K562 treated with DMSO at 1 percent for 24 hours (cell line): ENCODE results near the gene AHDC1. TPM values are rescaled to one million over a fixed set of nuclear protein-coding genes. Genes with fewer than 3 reads are reported as not detected.

Experiments
- total RNA-seq: library from RNA; unstranded; fragments of 300-600 nt; gene quantifications from 2 replicates; pipeline ENCODE4 v1.2.3, GENCODE V29; 2022; ENCODE audit warnings: low read depth; ENCODE audit not compliant: insufficient read depth

AHDC1 gene, protein sequence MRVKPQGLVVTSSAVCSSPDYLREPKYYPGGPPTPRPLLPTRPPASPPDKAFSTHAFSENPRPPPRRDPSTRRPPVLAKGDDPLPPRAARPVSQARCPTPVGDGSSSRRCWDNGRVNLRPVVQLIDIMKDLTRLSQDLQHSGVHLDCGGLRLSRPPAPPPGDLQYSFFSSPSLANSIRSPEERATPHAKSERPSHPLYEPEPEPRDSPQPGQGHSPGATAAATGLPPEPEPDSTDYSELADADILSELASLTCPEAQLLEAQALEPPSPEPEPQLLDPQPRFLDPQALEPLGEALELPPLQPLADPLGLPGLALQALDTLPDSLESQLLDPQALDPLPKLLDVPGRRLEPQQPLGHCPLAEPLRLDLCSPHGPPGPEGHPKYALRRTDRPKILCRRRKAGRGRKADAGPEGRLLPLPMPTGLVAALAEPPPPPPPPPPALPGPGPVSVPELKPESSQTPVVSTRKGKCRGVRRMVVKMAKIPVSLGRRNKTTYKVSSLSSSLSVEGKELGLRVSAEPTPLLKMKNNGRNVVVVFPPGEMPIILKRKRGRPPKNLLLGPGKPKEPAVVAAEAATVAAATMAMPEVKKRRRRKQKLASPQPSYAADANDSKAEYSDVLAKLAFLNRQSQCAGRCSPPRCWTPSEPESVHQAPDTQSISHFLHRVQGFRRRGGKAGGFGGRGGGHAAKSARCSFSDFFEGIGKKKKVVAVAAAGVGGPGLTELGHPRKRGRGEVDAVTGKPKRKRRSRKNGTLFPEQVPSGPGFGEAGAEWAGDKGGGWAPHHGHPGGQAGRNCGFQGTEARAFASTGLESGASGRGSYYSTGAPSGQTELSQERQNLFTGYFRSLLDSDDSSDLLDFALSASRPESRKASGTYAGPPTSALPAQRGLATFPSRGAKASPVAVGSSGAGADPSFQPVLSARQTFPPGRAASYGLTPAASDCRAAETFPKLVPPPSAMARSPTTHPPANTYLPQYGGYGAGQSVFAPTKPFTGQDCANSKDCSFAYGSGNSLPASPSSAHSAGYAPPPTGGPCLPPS (N-terminal part only)
- total RNA-seq, result 32.6 and 34.0 TPM in 2 replicates

DNA sequence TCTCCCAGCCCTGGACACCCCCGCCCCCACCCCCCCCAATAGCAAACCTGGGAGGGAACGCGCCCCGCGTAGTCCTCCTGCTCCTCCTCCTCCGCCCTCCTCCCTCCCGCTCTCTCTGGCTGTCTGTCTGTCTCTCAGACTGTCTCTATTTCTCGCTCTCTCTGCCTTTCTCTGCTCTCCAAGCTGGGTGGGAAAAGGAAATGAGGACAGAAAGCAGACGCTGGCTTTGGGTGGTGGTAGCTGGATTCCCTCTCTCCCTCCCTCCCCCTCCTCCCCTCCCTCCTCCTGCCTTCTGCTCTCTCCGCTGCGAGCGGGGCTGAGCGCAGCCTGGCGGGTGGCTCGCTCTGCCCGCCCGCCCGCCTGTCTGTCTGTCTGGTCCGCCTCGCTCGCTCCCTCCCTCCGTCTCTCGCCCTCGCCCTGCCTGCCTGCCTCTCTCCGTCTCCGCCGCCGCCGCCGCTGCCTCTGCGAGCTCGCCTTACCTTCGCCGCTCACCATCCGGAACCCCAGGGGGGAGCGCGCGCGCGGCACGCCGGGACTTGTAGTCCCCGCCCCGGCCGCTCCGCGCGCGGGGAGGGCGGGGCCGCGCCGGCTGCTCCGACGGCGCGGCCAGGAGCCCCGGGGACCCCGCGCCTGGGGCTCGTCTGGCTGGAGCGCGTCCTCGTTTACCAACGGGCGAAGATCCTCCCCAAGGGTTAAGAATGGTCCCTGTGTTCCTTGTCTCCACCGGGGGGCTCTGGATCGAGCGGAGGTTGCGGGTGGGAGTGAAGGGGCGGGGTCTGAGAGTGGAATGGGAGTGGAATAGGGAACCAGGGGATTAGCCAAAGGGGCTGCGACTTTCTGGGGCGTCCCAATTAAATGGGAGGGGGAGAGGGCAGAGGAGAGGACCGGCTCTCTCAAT lies at the start of gene AHDC1:
Gene AHDC1 (minus strand): TSS at position 464 of the 898 bp plus-strand sequence. CDS start 52,029 bp downstream, outside the sequence.

GRCh38 chr1:27634985-27635367 lies 31.0 kb upstream of the AHDC1 start, which contains the start of gene FGR:
Gene FGR, minus strand, starts transcription at chr1:27635185. Its CDS starts 11,269 bp downstream, at chr1:27623916.

GRCh38 chr1:27489973-27490741 lies 113.8 kb downstream of the AHDC1 start, which contains the start of gene WASF2:
Gene WASF2, minus strand, starts transcription at chr1:27490167. Its CDS starts 61,277 bp downstream, at chr1:27428890.

Other genes with a start within 250 kb of the AHDC1 start
- 19.3 and 22.8 TPM in 2 replicates for gene MAP3K6, start 237.2 kb downstream of the AHDC1 start, total RNA-seq
- not detected in 2 replicates for gene FCN3, start 229.3 kb downstream of the AHDC1 start, total RNA-seq
- gene CD164L2, start 220.8 kb downstream of the AHDC1 start, total RNA-seq, result 0.96 and 2.4 TPM in 2 replicates
- gene GPR3, start 211.5 kb downstream of the AHDC1 start, total RNA-seq, result 6.8 and 9.2 TPM in 2 replicates
- gene WASF2, start 114.0 kb downstream of the AHDC1 start, total RNA-seq, result 79.7 and 83.0 TPM in 2 replicates
- gene FGR, start 31.0 kb upstream of the AHDC1 start, total RNA-seq, result not detected in 2 replicates
- gene IFI6, start 68.0 kb upstream of the AHDC1 start, total RNA-seq, result 70.6 and 84.1 TPM in 2 replicates
- gene FAM76A, start 121.8 kb upstream of the AHDC1 start, total RNA-seq, result 8.0 and 9.1 TPM in 2 replicates
- 28.6 and 30.3 TPM in 2 replicates for gene STX12, start 169.1 kb upstream of the AHDC1 start, total RNA-seq
- gene PPP1R8, start 226.6 kb upstream of the AHDC1 start, total RNA-seq, result 49.4 and 50.1 TPM in 2 replicates